Measurements from ENCODE around the gene AFG1L. TPM values are rescaled to one million over a fixed set of nuclear protein-coding genes. Genes with fewer than 3 reads are reported as not detected.

Gene AFG1L
- total RNA-seq, 1 experiment from 2014 or later = 8.2 TPM

- H3K9me3 Mint-ChIP-seq (ENCODE audit: unreplicated experiment) = no peaks in the 10 kb centered on the region
- no peak overlapping the region for H3K4me3 Mint-ChIP-seq (ENCODE audit: unreplicated experiment)
- H3K36me3 Mint-ChIP-seq (ENCODE audit: insufficient read depth, unreplicated experiment) = peaks cover 15% of the 10 kb centered on the region
- POLR2A ChIA-PET = no interaction called here
- no peak overlapping the region for H3K27ac Mint-ChIP-seq (ENCODE audit: low read depth, unreplicated experiment)
- CTCF ChIA-PET = interaction anchor here (0.5 kb wide), 1 partner anchor 161 kb away, joined by 3 read pairs; no protein-coding TSS in a partner anchor
- no peak for TF ChIP-seq CTCF (IDR thresholded peaks at IDR 0.05; ENCODE audit: unreplicated experiment)
- no peaks in the 10 kb centered on the region for H3K4me1 Mint-ChIP-seq (ENCODE audit: insufficient read depth, unreplicated experiment)
- DNase-seq (ENCODE audit: unreplicated experiment) = no peak
- intact Hi-C loops (cut with micrococcal nuclease) = no loop called here
- BruUV-seq (replicated peaks) = no TSS peak
- H3K27me3 Mint-ChIP-seq (ENCODE audit: insufficient read depth, unreplicated experiment) = no peaks in the 10 kb centered on the region
Observed at GRCh38 chr6:108336971-108337370, 42.1 kb downstream of the AFG1L start.

- peaks cover 13% of the 10 kb centered on the region for H3K36me3 Mint-ChIP-seq (ENCODE audit: insufficient read depth, unreplicated experiment)
- TF ChIP-seq CTCF (IDR thresholded peaks at IDR 0.05; ENCODE audit: unreplicated experiment) = no peak
- CTCF ChIA-PET = interaction anchor here (0.6 to 1.1 kb wide), 4 partner anchors 17 to 1351 kb away, joined by 3 to 6 read pairs (median 3); no protein-coding TSS in a partner anchor
- H3K4me1 Mint-ChIP-seq (ENCODE audit: insufficient read depth, unreplicated experiment) = no peaks in the 10 kb centered on the region
- H3K27ac Mint-ChIP-seq (ENCODE audit: low read depth, unreplicated experiment) = no peak overlapping the region
- H3K27me3 Mint-ChIP-seq (ENCODE audit: insufficient read depth, unreplicated experiment) = no peaks in the 10 kb centered on the region
- no peaks in the 10 kb centered on the region for H3K9me3 Mint-ChIP-seq (ENCODE audit: unreplicated experiment)
- intact Hi-C loops (cut with micrococcal nuclease) = no loop called here
- no peak for DNase-seq (ENCODE audit: unreplicated experiment)
- BruUV-seq (replicated peaks) = no TSS peak
- no peak overlapping the region for H3K4me3 Mint-ChIP-seq (ENCODE audit: unreplicated experiment)
- POLR2A ChIA-PET = no interaction called here
Observed at GRCh38 chr6:108337721-108338120, 42.9 kb downstream of the AFG1L start.

GRCh38 chr6:108341372-108341771 is 46.5 kb downstream of the AFG1L start:
- no peaks in the 10 kb centered on the region for H3K9me3 Mint-ChIP-seq (ENCODE audit: unreplicated experiment)
- TF ChIP-seq CTCF (IDR thresholded peaks at IDR 0.05; ENCODE audit: unreplicated experiment) = no peak
- H3K4me1 Mint-ChIP-seq (ENCODE audit: insufficient read depth, unreplicated experiment) = no peaks in the 10 kb centered on the region
- H3K4me3 Mint-ChIP-seq (ENCODE audit: unreplicated experiment) = no peak overlapping the region
- ChIA-PET POLR2A (no interaction called here), CTCF (no interaction called here)
- H3K27me3 Mint-ChIP-seq (ENCODE audit: insufficient read depth, unreplicated experiment) = no peaks in the 10 kb centered on the region
- DNase-seq (ENCODE audit: unreplicated experiment) = no peak
- BruUV-seq (replicated peaks) = no TSS peak
- H3K36me3 Mint-ChIP-seq (ENCODE audit: insufficient read depth, unreplicated experiment) = peaks cover 6% of the 10 kb centered on the region
- intact Hi-C loops (cut with micrococcal nuclease) = no loop called here
- H3K27ac Mint-ChIP-seq (ENCODE audit: low read depth, unreplicated experiment) = no peak overlapping the region

GRCh38 chr6:108343894-108344293 is 49.0 kb downstream of the AFG1L start:
- no TSS peak for BruUV-seq (replicated peaks)
- ChIA-PET POLR2A (no interaction called here), CTCF (no interaction called here)
- peaks cover 6% of the 10 kb centered on the region for H3K36me3 Mint-ChIP-seq (ENCODE audit: insufficient read depth, unreplicated experiment)
- H3K9me3 Mint-ChIP-seq (ENCODE audit: unreplicated experiment) = no peaks in the 10 kb centered on the region
- DNase-seq (ENCODE audit: unreplicated experiment) = no peak
- no peak overlapping the region for H3K27ac Mint-ChIP-seq (ENCODE audit: low read depth, unreplicated experiment)
- intact Hi-C loops (cut with micrococcal nuclease) = no loop called here
- no peak for TF ChIP-seq CTCF (IDR thresholded peaks at IDR 0.05; ENCODE audit: unreplicated experiment)
- no peaks in the 10 kb centered on the region for H3K4me1 Mint-ChIP-seq (ENCODE audit: insufficient read depth, unreplicated experiment)
- no peak overlapping the region for H3K4me3 Mint-ChIP-seq (ENCODE audit: unreplicated experiment)
- no peaks in the 10 kb centered on the region for H3K27me3 Mint-ChIP-seq (ENCODE audit: insufficient read depth, unreplicated experiment)

Measured in MCF 10A (cell line).